Measurements from ENCODE around the gene PSMD2. TPM values are rescaled to one million over a fixed set of nuclear protein-coding genes. Genes with fewer than 3 reads are reported as not detected.
A peak's percentile ranks its signal among the peaks of the same experiment; 100 is the strongest.

PSMD2 gene
- total RNA-seq, 2 donors from 2014 or later: 75.0 to 83.7 TPM

DNA sequence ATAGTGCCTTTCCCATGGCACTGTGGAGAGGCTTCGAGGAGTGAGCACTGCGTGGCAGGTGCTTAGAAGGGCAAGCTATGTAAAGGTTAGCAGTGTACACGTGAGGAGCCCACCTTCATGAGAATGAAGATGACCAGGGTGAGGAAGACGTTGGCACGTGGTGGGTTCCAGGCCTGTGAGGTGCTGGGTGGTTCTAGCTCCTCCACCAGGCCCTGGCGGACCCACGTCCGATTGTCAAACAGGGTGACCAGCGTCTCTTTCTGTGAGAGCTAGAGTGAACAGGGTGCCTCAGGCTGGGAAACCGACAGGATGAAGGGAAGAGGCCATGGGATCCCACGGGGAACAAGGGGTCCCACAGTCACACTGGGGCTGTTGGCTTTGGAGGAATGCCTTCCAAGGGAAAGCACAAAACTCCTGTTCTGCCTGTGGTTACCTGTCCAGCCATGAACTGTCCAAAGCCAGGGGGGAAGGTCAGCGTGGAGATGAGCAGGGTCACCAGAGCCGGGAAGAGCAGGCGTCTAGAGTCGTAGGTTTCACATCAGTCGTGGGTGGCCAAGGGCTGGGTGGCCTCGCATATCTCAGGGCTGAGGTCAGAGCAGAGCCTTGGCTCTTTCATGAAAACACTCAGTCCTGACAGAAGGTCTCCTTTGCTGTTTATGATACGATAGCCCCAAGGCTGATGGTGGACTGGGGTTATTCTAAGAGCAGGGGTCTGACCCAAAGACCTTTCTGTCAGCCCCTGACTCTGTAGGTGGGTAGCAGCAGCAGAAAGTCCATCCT, 56.4 kb downstream of the PSMD2 start:
- no peak overlapping the region for H3K27ac ChIP-seq
- ATAC-seq: no peak
- WGBS, 2 donors: 79 to 85% methylated on average over 14 to 18 of the region's 18 CpGs
- TF ChIP-seq, protein P1, sequence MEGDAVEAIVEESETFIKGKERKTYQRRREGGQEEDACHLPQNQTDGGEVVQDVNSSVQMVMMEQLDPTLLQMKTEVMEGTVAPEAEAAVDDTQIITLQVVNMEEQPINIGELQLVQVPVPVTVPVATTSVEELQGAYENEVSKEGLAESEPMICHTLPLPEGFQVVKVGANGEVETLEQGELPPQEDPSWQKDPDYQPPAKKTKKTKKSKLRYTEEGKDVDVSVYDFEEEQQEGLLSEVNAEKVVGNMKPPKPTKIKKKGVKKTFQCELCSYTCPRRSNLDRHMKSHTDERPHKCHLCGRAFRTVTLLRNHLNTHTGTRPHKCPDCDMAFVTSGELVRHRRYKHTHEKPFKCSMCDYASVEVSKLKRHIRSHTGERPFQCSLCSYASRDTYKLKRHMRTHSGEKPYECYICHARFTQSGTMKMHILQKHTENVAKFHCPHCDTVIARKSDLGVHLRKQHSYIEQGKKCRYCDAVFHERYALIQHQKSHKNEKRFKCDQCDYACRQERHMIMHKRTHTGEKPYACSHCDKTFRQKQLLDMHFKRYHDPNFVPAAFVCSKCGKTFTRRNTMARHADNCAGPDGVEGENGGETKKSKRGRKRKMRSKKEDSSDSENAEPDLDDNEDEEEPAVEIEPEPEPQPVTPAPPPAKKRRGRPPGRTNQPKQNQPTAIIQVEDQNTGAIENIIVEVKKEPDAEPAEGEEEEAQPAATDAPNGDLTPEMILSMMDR (IDR thresholded peaks at IDR 0.05): no peak
- no peak for TF ChIP-seq POLR2A (IDR thresholded peaks at IDR 0.05)
- no peaks in the 10 kb centered on the region for H3K36me3 ChIP-seq (replicated peaks in 1 of 2; ENCODE audit: insufficient read depth in 1 of 2, low read depth in 2 of 2)
- no peak overlapping the region for H3K4me3 ChIP-seq
- DNase-seq: no peak
- H3K4me1 ChIP-seq: peaks cover 47% of the 10 kb centered on the region
- no peaks in the 10 kb centered on the region for H3K27me3 ChIP-seq
- H3K9me3 ChIP-seq: no peaks in the 10 kb centered on the region
- intact Hi-C loops (cut with DNase I): no loop called here

DNA sequence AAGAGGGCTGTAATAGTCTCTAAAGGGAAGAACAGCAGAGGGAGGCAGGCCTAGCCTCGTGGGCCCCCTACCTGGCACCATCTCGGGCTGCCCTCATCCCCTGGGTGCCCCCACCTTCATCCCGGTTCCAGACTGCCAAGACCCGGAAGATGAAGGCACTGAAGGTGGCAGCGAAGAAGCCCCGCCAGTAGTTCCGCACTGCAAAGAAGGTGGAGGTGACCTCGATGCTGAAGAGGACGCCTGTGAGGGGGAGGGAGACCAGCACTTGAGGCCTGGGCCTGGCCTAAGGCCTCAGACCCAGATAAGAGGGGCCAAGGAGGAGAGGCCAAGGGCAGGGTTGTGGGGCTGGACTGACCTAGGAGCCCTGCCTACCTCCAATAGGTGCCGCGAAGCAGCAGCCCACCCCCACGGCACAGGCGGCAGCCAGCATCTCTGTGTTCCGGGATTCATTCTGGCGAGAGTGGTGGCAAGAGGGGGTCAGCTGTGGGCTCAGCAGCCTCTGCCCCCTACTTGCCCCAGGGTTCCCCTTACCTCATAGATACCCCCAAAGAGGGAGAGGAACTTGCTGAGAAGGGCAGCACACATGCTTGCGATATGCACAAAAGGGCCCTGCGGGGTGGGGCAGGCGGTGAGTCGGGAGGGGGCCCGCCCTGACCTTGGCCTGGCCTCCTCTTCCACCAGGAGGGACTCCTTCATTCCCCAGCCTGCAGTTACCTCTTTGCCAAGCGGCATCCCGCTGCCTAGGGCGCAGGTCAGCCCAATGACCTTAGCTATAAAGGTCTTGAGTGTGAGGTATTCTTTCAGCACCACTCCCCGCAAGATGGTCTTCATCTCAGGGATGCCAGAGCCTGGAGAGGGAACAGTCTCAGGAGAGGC, 58.4 kb downstream of the PSMD2 start:
- H3K27ac ChIP-seq: no peak overlapping the region
- intact Hi-C loops (cut with DNase I): no loop called here
- ATAC-seq (no peak), DNase-seq (no peak)
- H3K9me3 ChIP-seq: no peaks in the 10 kb centered on the region
- H3K4me1 ChIP-seq: peaks cover 35% of the 10 kb centered on the region
- H3K36me3 ChIP-seq (replicated peaks in 1 of 2; ENCODE audit: insufficient read depth in 1 of 2, low read depth in 2 of 2): no peaks in the 10 kb centered on the region
- 87 to 88% methylated on average over 20 to 24 of the region's 24 CpGs for WGBS, 2 donors
- TF ChIP-seq, protein P1 (IDR thresholded peaks at IDR 0.05): no peak
- TF ChIP-seq POLR2A (IDR thresholded peaks at IDR 0.05): no peak
- no peak overlapping the region for H3K4me3 ChIP-seq
- no peaks in the 10 kb centered on the region for H3K27me3 ChIP-seq

DNA sequence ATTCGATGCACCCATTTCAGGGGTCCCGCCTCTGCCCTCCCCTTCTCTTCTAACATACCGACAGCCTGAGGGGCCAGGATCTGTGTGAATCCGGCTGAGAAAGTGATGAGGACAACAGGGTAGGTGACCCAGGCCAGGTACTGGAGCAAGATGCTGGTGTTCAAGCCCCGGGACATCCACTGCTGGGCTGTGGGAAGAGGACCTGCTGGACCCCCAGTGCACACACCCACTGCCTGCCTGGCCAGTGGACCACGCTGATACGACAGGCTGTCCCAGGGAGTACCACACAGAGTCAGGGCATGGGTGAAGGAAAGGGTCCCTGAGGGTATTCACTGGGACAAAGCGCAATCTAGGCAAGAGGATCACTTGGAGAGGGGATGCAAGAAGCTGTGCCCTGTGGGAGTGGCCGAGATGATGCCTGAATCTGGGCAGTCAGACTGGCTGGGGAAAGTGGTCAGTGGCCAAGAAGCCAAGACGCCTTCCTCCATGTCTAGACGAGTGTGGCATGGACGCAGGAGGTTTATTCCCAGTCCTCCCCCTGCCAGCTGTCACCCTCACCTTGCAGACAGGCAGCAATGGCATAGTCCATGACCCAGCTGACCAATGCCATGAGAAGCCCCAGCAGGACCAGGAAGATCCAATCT, 59.2 kb downstream of the PSMD2 start:
- intact Hi-C loops (cut with DNase I): no loop called here
- H3K27me3 ChIP-seq: no peaks in the 10 kb centered on the region
- H3K4me1 ChIP-seq: peaks cover 27% of the 10 kb centered on the region
- H3K4me3 ChIP-seq: no peak overlapping the region
- H3K9me3 ChIP-seq: no peaks in the 10 kb centered on the region
- no peaks in the 10 kb centered on the region for H3K36me3 ChIP-seq (replicated peaks in 1 of 2; ENCODE audit: insufficient read depth in 1 of 2, low read depth in 2 of 2)
- 88 to 97% methylated on average over 5 to 12 of the region's 12 CpGs for WGBS, 2 donors
- no peak for TF ChIP-seq POLR2A (IDR thresholded peaks at IDR 0.05)
- TF ChIP-seq, protein P1 (IDR thresholded peaks at IDR 0.05): no peak
- no peak for DNase-seq
- ATAC-seq: no peak
- H3K27ac ChIP-seq: no peak overlapping the region

Small RNA genes within 50 kb of the gene (small RNA-seq; reads per million reads assigned to genes)
- gene SNORD66: 2,456 reads per million, percentile 99 among the genes with 10 or more reads in this experiment

Other genes starting within 250 kb of the PSMD2 start
- gene HTR3C, start 246.2 kb upstream of the PSMD2 start, total RNA-seq: not detected
- not detected for gene HTR3E, start 202.2 kb upstream of the PSMD2 start, total RNA-seq
- gene EIF2B5, start 163.9 kb upstream of the PSMD2 start, total RNA-seq: 10 to 100 TPM in 1 of 2 donors, 1 to 10 TPM in 1; 9.9 to 21.8 TPM
- gene DVL3, start 143.9 kb upstream of the PSMD2 start, total RNA-seq: 10 to 100 TPM; 40.0 to 53.4 TPM
- 10 to 100 TPM; 53.4 to 70.9 TPM for gene AP2M1, start 124.4 kb upstream of the PSMD2 start, total RNA-seq
- gene ABCF3, start 113.0 kb upstream of the PSMD2 start, total RNA-seq: 10 to 100 TPM; 41.8 to 46.1 TPM
- 10 to 100 TPM in 1 of 2 donors, 1 to 10 TPM in 1; 6.0 to 15.8 TPM for gene VWA5B2, start 69.7 kb upstream of the PSMD2 start, total RNA-seq
- gene ALG3, start 50.3 kb upstream of the PSMD2 start, total RNA-seq: 10 to 100 TPM; 32.4 to 67.6 TPM
- gene EEF1AKMT4, start 49.6 kb upstream of the PSMD2 start, total RNA-seq: 1 to 10 TPM; 3.0 to 3.4 TPM
- gene CAMK2N2, start 37.7 kb upstream of the PSMD2 start, total RNA-seq: 1 to 10 TPM; 1.6 to 1.8 TPM
- gene ECE2, start 23.2 kb upstream of the PSMD2 start, total RNA-seq: 10 to 100 TPM; 11.7 to 18.8 TPM
- 100 to 1,000 TPM; 146 to 213 TPM for gene EIF4G1, start 15.4 kb downstream of the PSMD2 start, total RNA-seq
- 10 to 100 TPM; 11.5 to 13.5 TPM for gene FAM131A, start 38.4 kb downstream of the PSMD2 start, total RNA-seq
- 10 to 100 TPM in 1 of 2 donors, 1 to 10 TPM in 1; 7.5 to 12.2 TPM for gene CLCN2, start 62.4 kb downstream of the PSMD2 start, total RNA-seq
- gene POLR2H, start 62.5 kb downstream of the PSMD2 start, total RNA-seq: 100 to 1,000 TPM in 1 of 2 donors, 10 to 100 TPM in 1; 32.4 to 137 TPM
- not detected for gene THPO, start 79.0 kb downstream of the PSMD2 start, total RNA-seq
- gene CHRD, start 80.8 kb downstream of the PSMD2 start, total RNA-seq: 10 to 100 TPM; 47.2 to 50.4 TPM